22Rv1 (cell line): ENCODE measurements around the gene MINDY4.

Experiments used
- CTCF ChIP-seq: fragments of 450-650 bp; IDR thresholded peaks from 2 replicates; pipeline ENCODE4 v1.5.1; 2017; ENCODE audit warnings: mild to moderate bottlenecking
- ZFX ChIP-seq: fragments of 450-650 bp; IDR thresholded peaks from 2 replicates; pipeline ENCODE4 v1.6.1; 2017; ENCODE audit warnings: antibody characterized with exemption, borderline replicate concordance

GRCh38 chr7:30888747-30889146, 117.5 kb downstream of the MINDY4 start:
- TF ChIP-seq CTCF = no peak
- TF ChIP-seq ZFX = no peak
